Fibroblast of skin of abdomen (primary cell): ENCODE data around the gene SFXN5.

Experiments used
- DNase-seq: peaks from one replicate; pipeline ENCODE4 v3.0.0-alpha.2; 2013

SFXN5 gene

DNA sequence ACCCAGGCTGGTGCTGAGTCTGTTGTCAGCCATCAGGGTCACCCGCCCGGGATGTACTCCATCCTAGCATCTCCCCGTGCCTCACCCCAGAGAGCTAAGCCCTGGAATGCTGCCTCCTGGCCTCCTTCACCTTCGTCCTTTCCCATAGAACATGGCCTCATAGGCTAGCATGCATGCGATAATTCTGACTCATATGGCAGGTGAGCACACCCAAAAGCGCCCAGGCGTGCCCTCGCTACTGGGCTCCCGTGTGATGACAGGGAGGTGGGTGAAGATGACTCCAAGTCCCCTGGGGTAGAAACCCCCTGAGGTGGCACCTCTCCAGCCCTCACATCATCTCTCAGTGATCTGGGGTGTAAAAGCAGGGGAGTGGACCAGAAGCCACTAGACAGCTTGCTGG lies 177.0 kb downstream of the SFXN5 start:
- no peak for DNase-seq

DNA sequence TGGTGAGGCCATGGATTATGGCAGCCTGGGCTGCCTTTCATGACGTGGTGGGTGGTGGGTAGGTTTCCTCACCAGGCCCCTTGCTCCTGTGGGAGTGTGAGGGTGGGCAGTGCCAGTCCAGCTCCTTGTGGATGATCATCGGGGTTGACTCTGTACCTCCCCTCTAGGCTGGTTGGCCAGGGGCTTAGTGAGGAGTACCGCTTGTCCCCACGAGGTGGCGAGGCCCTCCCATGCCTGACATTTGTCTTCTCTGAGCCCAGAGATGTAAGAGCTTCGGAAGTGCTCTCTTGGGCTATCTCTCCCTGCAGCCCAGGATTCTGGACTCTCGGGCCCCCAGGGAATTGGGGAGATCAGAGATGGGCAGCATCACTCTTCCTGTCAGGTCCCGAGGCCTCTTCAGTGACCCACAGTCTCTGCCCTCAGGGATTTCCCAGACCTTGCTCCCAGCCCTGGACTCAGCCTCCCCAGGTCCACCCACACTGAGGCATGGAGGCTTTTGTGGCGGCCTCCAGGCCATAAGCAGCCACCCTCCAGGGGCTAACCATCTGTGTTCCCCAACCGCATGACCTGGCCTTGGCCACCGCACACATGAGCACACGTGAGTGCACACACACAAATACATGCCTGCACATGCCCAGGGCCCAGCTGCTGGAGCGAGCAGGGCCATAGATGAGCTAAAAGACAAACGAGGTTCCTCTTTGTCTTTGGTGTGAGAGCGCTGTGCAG lies 177.8 kb downstream of the SFXN5 start:
- DNase-seq = peak; percentile 59

DNA sequence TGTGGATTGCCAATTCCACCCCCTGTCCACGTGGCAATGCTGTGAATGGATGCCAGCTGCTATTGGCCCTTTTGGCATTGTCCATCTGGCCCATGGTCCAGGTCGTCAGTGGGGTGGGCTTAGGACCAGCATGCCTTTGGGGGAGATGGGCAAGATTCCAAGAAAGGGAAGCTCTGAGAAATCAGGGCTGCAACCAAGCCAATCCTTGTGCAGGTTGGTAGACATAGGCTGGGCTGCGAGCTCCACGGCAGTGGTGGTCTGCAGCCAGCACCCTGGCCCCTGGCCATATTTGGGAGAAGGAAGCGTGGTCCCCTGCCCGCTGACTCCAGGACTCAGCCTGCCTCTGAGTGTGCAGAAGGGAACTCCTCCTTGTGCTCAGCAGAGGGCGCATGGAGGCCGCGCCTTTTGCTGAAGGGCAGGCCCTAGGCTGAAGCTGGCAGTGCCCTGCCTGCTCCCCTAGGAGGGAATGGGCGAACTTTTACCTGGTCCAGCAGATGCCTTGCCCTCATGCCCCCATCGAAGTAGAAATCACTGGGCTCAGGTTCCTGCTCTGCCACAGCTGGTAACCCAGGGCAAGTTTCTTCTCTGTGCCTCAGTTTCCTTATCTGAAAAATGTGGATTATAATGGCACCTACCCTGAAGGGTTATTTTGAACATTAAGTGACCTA lies 178.9 kb downstream of the SFXN5 start:
- DNase-seq = peak; percentile 68
